NCI-H82 treated with DMSO at 0.1 percent for 48 hours (cell line): Measurements from ENCODE around the gene MAP3K6.

Source experiments
- DNase-seq: peaks from one replicate; lab custom pipeline; 2025; ENCODE audit not compliant: unreplicated experiment; lab: John Stamatoyannopoulos, UW

Gene MAP3K6

GRCh38 chr1:27374362-27375086 is 7.8 kb upstream of the MAP3K6 start, which contains the start of gene FCN3:
TSS of gene FCN3 (minus strand) at chr1:27374824. CDS start at chr1:27374818, 6 bp downstream.
- DNase-seq: no peak

GRCh38 chr1:27372808-27373690 is 6.3 kb upstream of the MAP3K6 start:
- no peak for DNase-seq

GRCh38 chr1:27372022-27372807 is 5.5 kb upstream of the MAP3K6 start:
- DNase-seq: no peak

- no peak for DNase-seq
Measured at GRCh38 chr1:27368869-27369582, 2.3 kb upstream of the MAP3K6 start.

GRCh38 chr1:27367160-27367650 is 444 bp upstream of the MAP3K6 start:
- no peak for DNase-seq

- peak; percentile 70 for DNase-seq
Measured at GRCh38 chr1:27366113-27366410, 699 bp downstream of the MAP3K6 start.

GRCh38 chr1:27365372-27366112 is 1.2 kb downstream of the MAP3K6 start:
- DNase-seq: peak; percentile 96

GRCh38 chr1:27364696-27365371 is 1.9 kb downstream of the MAP3K6 start:
- no peak for DNase-seq

GRCh38 chr1:27363766-27364695 is 2.7 kb downstream of the MAP3K6 start:
- no peak for DNase-seq

- no peak for DNase-seq
Measured at GRCh38 chr1:27361553-27361952, 5.2 kb downstream of the MAP3K6 start.

GRCh38 chr1:27361044-27361402 is 5.7 kb downstream of the MAP3K6 start:
- no peak for DNase-seq

GRCh38 chr1:27360159-27361043 is 6.4 kb downstream of the MAP3K6 start:
- no peak for DNase-seq

GRCh38 chr1:27359822-27360158 is 7.0 kb downstream of the MAP3K6 start:
- no peak for DNase-seq

GRCh38 chr1:27358928-27359313 is 7.8 kb downstream of the MAP3K6 start:
- no peak for DNase-seq

GRCh38 chr1:27358038-27358927 is 8.5 kb downstream of the MAP3K6 start:
- no peak for DNase-seq

GRCh38 chr1:27357281-27358037 is 9.3 kb downstream of the MAP3K6 start:
- DNase-seq: peak; percentile 24
